HG03060 (cell line): ENCODE measurements around the gene MPPED2.

ENCODE experiments used
- ATAC-seq: cut with Tn5 transposase; IDR thresholded peaks from one replicate; pipeline ENCODE4 v1.9.1; 2021; ENCODE audit warnings: low read depth, moderate number of reproducible peaks; ENCODE audit not compliant: unreplicated experiment

MPPED2 gene, protein sequence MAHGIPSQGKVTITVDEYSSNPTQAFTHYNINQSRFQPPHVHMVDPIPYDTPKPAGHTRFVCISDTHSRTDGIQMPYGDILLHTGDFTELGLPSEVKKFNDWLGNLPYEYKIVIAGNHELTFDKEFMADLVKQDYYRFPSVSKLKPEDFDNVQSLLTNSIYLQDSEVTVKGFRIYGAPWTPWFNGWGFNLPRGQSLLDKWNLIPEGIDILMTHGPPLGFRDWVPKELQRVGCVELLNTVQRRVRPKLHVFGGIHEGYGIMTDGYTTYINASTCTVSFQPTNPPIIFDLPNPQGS

DNA sequence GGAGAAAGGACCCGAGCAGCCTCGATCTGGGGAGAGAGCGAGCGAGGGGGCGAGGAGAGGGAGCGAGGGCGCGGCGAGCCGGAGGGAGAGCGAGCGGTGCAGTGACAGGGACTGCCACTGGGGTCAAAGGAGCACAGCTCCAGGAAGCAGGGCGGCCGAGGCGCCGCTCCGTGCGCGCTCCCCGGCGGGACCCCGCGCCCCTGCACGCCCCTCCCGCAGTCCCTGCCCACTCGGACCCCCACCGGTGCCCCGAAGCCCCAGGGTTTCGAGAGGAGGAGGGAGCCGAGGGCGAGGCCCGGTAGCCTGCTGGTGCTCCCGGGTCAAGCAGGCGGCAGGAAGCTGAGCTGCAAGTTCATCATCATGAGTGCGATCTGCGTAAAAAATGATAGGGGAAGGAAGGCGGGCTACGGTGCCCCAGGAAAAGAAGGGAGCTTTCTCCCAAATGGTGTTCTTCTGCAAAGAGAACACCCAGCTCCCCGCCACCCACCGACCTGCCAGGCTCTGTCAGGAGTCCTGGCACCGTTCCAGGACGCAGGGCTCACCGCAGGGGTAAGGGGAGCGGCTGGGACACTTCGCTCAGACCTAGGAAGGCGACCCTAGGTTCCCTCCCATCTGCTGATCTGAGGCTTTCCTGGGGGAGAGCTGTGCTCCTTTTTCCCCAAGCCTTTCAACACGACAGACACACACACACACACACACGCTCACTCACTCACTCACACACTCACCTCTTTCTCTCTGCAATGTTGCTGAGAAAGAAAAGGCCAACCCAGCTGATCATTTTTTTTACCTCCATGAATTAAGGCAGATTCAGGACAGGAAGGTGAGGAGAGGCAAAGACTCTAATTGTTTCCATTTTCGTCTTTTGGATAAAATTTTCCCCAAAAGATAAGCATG is at the start of gene MPPED2:
Gene MPPED2 (minus strand): TSS at position 103 of the 894 bp plus-strand sequence. CDS start 5,980 bp downstream, outside the sequence.
- ATAC-seq, result peak; percentile 73

DNA sequence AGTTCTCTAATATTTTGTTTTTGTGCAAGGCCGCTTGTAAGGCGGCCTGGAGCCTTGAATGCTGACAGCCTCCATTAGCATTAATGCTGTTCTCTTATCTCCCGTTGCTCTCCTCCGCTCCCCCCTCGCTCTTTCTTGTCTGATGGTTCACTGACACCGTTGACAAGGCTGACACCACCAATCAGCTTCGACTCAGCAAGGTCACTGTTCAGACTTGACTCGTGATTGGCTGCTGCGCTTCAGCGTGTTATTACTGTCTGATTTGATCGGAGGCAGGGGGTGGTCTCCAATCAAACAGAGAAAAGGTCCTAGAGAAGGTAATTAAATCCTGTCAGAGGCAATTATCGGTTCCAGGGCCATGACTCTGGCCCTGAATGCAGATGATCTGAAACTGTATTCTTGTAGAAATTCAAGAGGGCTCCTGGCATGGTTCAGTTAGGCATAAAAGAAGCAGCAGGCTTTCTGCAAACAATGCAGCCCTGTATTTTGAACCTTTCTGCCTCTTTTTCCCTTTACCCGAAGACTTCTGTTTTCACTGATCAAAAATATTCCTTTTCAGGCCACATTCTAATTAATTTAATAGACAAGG is 49.3 kb upstream of the MPPED2 start:
- no peak for ATAC-seq

DNA sequence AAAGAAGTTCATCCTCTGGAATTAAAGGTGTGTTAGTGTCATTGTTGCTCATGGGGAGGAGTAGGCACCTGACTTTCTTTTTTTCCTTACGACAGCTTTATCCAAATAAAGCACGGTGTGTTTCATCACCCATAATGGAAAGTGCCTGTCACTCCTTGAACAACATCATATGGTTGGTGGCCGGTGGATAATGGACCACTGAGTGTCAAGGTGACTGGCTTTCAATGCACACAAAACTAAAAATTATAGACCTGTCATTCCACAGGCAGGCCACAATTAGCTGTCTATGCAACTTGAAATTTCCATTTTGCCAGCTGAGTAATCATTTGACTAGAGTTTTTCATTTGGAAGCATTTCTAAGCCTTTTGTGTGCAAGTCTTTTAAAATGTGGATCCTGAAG is 45.0 kb upstream of the MPPED2 start:
- no peak for ATAC-seq

- no peak for ATAC-seq
These were observed 33.6 kb upstream of the MPPED2 start for GRCh38 chr11:30619767-30620166.

GRCh38 chr11:30617762-30618161 is 31.6 kb upstream of the MPPED2 start:
- no peak for ATAC-seq

GRCh38 chr11:30610628-30611027 is 24.5 kb upstream of the MPPED2 start:
- no peak for ATAC-seq

DNA sequence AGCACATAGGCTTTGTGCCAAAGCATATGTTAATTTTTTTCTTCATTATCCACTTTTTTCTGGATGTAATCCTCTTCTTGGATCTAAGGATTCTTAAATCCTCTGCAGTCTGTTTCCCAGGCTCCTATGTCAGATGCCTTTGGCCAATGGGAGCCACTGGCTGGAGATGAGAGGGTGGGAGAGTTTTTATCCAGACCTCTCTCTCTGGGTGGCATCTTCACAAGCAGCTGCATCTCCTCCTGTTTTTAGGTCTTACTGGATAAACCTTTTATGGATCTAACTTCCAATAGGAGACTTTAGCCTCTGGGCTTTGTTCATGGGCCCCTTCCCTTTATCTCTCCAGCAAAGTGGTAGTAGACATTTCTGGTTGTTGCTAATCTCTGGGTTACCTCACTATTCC is 22.4 kb upstream of the MPPED2 start:
- no peak for ATAC-seq

GRCh38 chr11:30605036-30605605 is 19.0 kb upstream of the MPPED2 start:
- ATAC-seq, result no peak

- ATAC-seq, result no peak
These were observed 17.2 kb upstream of the MPPED2 start for GRCh38 chr11:30603357-30603756.

GRCh38 chr11:30596832-30597231 is 10.7 kb upstream of the MPPED2 start:
- ATAC-seq, result no peak

GRCh38 chr11:30595934-30596333 is 9.8 kb upstream of the MPPED2 start:
- ATAC-seq, result no peak

- no peak for ATAC-seq
These were observed 8.7 kb upstream of the MPPED2 start for GRCh38 chr11:30594646-30595411.

DNA sequence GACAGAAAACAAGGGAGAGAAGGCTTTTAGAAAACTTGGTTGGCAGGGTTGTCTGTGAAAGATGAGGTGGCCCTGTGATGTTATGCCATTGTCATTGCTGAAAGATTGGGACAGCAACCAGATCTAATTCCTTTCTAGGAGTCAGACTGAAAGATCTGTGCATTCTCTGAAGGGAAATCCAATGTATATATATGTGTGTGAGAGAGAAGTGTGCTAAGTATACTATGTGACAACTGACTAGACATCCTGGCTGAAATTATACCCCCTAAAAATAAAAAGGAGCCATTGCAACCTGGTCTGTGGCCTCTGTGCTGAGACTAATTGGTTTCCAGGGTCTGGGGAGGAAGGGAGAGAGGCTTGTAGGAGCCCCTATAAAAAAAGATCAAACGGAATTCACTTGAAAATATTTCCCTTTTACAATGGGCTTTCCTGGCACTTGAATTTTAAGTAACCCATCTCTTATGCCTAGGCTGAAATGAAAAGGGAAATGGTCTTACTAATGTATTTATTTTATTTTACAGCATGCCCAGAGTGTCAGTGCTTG is 1.2 kb upstream of the MPPED2 start:
- ATAC-seq, result no peak

GRCh38 chr11:30585892-30586250 is 282 bp downstream of the MPPED2 start:
- no peak for ATAC-seq

DNA sequence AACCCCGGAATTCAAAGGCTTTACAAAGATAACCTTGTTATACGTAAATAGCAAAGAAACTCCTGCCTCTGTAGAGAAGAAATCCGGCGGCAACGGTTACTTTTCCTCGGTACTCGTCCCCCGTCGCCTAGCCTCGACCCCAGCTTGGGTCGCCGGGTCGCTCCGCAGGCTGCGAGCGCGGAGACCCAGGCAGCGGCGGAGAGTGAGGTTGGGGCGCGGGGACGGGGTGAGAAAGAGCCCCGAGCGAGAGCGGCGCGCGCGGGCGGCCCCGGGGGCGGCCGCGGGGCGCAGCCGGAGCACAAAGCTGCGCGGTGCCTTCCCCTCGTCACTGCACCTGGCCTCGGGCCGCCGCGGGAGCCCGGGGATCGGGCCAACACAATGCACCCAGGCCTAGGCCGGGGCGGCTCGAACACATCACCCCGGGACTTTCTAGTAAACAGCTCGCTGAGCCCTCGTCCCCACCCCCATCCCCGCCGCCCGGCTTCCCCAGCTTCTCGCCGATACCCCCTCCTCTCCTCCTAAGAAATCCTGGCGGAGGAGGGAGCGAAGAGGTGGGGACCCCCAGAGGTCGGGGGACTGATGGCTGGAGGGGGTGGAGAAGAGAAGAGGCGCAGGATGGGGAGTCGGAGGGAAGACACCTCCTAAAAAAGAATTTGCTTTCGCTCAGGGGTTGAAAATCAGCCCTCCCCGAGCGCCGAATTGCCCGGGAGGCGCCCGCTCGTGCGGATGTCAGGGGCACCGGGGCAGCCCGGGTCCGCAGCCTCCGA is 845 bp downstream of the MPPED2 start:
- ATAC-seq, result no peak

GRCh38 chr11:30583476-30584280 is 2.5 kb downstream of the MPPED2 start:
- ATAC-seq, result no peak

- ATAC-seq, result no peak
These were observed 3.4 kb downstream of the MPPED2 start for GRCh38 chr11:30582726-30583125.

DNA sequence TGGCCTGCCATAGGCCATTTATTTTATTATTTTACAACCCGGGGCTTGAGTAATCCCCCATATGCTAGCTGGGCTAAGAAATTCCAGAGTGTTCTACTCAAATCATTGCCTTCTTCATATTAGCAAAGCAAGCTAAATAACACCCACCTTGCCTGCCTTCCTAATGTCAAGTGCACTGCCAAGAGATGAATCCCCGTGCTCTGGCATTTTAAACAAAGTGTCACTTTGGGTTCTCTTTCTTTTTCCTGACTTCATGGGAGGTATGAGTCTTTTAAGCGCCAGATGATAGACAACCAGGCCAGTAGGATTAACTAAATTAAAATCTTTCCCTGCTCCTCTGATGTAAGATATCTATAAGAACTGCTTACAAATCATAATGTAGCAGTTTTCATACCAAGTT is 4.5 kb downstream of the MPPED2 start:
- no peak for ATAC-seq

DNA sequence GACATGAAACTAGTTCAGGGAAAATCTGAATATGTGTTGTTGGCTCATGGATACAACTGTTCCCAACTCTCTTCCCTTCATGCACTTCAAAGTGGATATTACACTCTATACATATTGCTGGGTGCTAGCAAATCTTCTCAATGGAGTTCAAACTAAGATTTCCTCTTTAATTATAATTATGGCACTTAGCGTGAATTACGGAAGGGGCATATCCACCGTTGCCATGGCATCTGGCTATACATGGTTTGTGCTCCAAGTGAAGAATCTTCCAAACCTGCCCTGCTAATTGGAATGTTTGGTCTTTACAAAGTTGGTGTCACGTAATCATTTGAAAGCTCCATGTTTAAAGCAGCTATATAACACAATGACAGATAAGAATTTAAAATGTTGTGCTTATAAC is 5.6 kb downstream of the MPPED2 start:
- no peak for ATAC-seq
